ENCODE results near the gene CCL11.

The CCL11 gene

DNA sequence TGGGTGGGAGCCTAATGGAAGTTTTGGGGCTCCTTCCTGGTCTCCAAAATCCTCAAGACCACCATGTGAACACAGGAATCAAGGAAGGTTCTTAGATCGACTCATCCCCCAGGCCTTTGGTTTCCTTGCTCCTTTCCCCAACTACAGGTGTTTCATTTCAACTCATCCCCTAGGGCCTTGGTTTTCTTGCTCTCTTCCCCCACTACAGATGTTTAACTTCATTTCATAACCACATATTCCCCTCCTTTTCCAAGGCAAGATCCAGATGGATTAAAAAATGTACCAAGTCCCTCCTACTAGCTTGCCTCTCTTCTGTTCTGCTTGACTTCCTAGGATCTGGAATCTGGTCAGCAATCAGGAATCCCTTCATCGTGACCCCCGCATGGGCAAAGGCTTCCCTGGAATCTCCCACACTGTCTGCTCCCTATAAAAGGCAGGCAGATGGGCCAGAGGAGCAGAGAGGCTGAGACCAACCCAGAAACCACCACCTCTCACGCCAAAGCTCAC is at the start of gene CCL11:
CCL11 (plus strand) TSS at position 457 of the 507 bp plus-strand sequence. CDS start 67 bp downstream, outside the sequence.
- no peak for DNase-seq (ENCODE audit: low read depth, low spot score)

- DNase-seq (ENCODE audit: low read depth, low spot score): no peak
Measured at GRCh38 chr17:34236281-34236892, 49.2 kb upstream of the CCL11 start.

- DNase-seq (ENCODE audit: low read depth, low spot score): no peak
Measured at GRCh38 chr17:34237458-34237857, 48.1 kb upstream of the CCL11 start.

DNA sequence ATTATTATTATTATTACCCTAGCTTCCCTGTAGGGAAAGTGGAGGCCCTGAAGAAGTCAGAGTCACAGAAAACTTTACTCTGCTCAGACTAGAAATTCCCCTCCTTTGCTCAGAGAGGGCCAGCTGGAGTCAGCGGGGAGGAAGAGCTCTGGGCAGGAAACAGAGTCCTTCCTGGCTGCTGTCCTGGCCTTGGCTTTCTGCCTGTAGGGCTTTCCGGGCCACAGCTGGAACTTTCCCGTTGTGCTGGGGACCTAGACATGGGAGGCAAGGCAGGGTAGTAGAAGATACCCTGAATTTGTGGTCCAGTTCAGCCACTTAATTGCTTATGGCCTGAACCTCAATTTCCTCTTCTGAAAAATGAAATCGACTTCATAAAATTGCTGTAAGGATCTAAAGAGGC is 44.5 kb upstream of the CCL11 start:
- no peak for DNase-seq (ENCODE audit: low read depth, low spot score)

- DNase-seq (ENCODE audit: low read depth, low spot score): no peak
Measured at GRCh38 chr17:34242587-34243363, 42.8 kb upstream of the CCL11 start.

DNA sequence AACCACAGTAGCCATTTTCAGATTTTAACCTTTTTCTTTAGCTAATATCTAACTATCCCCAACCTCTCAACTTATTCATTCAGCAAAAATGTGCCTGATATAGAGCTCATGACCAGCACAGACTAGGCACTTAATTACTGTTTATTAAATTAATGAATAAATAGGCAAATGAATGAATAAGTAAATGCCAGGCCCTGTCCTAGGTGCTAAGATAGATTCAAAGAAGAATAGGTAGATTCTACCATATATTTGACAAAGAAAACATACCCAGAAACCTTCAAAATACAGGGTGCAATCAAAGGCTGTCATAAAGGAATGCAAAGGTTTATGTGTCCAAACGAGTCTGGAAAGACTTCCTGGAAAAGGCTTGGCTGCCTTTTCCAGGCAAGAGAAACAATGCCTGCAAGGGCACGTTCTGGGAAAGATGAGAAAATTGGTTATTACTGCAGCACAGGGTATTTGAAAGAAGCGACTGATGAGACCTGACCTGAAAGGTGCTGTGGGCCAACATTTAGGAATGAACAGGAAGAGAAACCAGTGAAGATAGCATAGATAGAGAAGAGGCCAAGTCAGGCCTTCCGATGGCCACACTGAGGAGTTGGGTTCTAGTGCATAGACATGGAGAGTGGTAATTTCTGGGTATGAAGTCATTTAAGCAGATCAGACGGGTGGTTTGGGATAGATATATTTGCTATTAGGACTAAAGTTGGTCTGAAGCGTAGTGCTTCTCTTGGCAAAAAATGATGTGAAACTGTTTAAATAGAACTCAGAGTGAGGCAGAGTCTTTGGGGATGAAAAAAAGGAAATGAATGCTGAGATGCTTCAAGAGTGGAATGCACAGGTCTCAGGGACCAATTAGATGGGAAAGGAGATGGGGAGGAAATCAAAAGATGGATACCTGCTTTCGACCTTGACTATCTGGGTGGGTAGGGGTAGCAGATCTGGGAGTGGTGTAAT is 41.9 kb upstream of the CCL11 start:
- DNase-seq (ENCODE audit: low read depth, low spot score): no peak

DNA sequence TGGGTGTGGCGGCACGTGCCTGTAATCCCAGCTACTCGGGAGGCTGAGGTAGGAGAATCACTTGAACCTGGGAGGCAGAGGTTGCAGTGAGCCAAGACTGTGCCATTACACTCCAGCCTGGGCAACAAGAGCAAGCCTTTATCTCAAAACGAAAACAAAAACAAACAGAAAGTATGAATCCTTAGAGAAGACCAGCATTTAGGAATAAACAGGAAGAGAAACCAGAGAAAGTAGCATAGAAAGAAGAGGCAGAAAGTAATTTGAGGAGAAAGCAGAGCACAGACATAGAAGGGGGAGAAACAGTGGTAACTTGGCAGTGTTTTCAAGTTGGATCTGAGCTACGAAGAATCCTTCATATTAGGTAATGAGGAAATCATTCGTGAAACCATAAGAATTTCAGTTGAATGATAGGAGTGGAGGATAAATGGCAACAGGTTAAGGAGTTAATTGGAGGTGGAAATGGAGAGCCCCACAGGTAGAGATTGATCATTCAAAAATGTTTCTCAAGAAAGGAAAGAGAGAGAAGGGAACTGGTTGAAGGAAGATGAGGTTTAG is 40.1 kb upstream of the CCL11 start:
- no peak for DNase-seq (ENCODE audit: low read depth, low spot score)

DNA sequence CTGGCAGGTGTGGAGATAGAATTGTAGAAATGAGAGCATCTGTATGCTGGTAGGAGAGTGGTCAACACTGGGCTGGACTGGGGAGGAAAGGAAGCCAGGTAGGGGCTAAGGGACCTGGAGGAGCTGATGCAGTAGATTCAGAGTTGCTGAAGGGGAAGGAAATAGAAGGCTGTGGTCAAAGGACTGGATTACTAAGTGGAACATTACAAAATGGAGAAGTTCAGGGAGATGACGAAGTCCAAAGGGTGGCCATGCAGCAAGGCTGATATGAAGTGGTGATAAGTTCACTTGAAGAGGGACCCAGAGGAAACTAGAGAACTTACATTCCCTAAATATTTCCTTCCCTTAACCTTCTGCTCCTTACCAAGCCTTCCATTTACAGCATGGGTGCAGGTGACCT is 39.1 kb upstream of the CCL11 start:
- no peak for DNase-seq (ENCODE audit: low read depth, low spot score)

GRCh38 chr17:34246881-34247280 is 38.7 kb upstream of the CCL11 start:
- DNase-seq (ENCODE audit: low read depth, low spot score): no peak

- no peak for DNase-seq (ENCODE audit: low read depth, low spot score)
Measured at GRCh38 chr17:34248511-34249024, 37.0 kb upstream of the CCL11 start.

DNA sequence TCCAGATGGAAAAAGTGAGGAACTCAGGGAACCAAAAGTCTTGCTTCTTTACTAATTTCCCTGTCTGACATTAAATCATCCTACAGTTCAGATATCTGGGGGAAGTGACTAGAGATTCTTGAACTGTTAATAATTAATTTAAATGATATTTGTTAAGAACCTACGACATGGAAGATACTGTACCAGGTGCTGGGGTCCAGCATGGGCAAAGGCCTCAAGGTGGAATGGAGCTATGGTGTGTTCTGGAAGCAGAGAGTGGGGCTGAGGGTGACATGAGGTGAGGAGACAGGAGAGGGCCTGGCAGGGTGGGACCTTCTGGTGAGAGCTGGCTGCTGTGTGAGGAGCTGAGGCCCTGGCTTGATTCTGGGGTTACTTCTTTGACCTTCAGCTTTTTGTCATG is 36.5 kb upstream of the CCL11 start:
- no peak for DNase-seq (ENCODE audit: low read depth, low spot score)

- no peak for DNase-seq (ENCODE audit: low read depth, low spot score)
Measured at GRCh38 chr17:34249478-34249877, 36.1 kb upstream of the CCL11 start.

GRCh38 chr17:34251186-34251585 is 34.4 kb upstream of the CCL11 start:
- DNase-seq (ENCODE audit: low read depth, low spot score): no peak

GRCh38 chr17:34252095-34252443 is 33.5 kb upstream of the CCL11 start:
- no peak for DNase-seq (ENCODE audit: low read depth, low spot score)

GRCh38 chr17:34252444-34253138 is 33.0 kb upstream of the CCL11 start:
- DNase-seq (ENCODE audit: low read depth, low spot score): no peak

- no peak for DNase-seq (ENCODE audit: low read depth, low spot score)
Measured at GRCh38 chr17:34253139-34253525, 32.4 kb upstream of the CCL11 start.

GRCh38 chr17:34254146-34254545 is 31.4 kb upstream of the CCL11 start:
- DNase-seq (ENCODE audit: low read depth, low spot score): no peak

GRCh38 chr17:34254651-34255380 is 30.7 kb upstream of the CCL11 start, which contains the start of gene CCL2:
TSS of gene CCL2 (plus strand) at chr17:34255285. CDS start at chr17:34255350, 65 bp downstream.
- no peak for DNase-seq (ENCODE audit: low read depth, low spot score)

DNA sequence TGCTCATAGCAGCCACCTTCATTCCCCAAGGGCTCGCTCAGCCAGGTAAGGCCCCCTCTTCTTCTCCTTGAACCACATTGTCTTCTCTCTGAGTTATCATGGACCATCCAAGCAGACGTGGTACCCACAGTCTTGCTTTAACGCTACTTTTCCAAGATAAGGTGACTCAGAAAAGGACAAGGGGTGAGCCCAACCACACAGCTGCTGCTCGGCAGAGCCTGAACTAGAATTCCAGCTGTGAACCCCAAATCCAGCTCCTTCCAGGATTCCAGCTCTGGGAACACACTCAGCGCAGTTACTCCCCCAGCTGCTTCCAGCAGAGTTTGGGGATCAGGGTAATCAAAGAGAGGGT is 30.2 kb upstream of the CCL11 start:
- no peak for DNase-seq (ENCODE audit: low read depth, low spot score)

- no peak for DNase-seq (ENCODE audit: low read depth, low spot score)
Measured at GRCh38 chr17:34255841-34256240, 29.7 kb upstream of the CCL11 start.
